Fibroblast of skin of back (primary cell): Measurements from ENCODE around the gene FRAT1.
"Not testable (repeated sequence)": the region's sequence is repeated elsewhere in the genome, so short reads cannot be mapped to it uniquely, and the experiment has no call there.

Experiments
- DNase-seq: peaks from one replicate; pipeline ENCODE4 v3.0.0-alpha.2; 2013

The FRAT1 gene

GRCh38 chr10:97335188-97335619 is 16.1 kb downstream of the FRAT1 start:
- DNase-seq, result no peak

- no peak for DNase-seq
Observed at GRCh38 chr10:97336006-97336405, 16.9 kb downstream of the FRAT1 start.

DNA sequence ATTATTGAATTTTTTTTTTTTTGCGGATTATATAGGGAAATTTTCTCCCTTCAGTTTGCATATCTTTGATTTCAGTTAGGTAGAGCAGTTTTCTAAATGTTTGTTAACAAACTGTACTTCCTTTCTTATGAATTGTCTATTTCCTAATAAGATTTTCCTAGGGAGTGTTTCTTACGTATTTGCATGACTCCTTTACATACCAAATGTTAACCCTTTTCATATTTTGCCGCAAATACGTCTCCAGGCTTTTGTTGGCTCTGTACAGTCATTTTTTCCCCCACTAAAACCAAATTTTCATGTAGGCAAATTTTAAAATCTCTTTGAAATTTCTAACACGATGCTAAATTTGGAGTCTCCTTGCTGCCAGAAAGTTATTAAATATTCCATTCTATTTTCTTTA is 17.4 kb downstream of the FRAT1 start:
- no peak for DNase-seq

DNA sequence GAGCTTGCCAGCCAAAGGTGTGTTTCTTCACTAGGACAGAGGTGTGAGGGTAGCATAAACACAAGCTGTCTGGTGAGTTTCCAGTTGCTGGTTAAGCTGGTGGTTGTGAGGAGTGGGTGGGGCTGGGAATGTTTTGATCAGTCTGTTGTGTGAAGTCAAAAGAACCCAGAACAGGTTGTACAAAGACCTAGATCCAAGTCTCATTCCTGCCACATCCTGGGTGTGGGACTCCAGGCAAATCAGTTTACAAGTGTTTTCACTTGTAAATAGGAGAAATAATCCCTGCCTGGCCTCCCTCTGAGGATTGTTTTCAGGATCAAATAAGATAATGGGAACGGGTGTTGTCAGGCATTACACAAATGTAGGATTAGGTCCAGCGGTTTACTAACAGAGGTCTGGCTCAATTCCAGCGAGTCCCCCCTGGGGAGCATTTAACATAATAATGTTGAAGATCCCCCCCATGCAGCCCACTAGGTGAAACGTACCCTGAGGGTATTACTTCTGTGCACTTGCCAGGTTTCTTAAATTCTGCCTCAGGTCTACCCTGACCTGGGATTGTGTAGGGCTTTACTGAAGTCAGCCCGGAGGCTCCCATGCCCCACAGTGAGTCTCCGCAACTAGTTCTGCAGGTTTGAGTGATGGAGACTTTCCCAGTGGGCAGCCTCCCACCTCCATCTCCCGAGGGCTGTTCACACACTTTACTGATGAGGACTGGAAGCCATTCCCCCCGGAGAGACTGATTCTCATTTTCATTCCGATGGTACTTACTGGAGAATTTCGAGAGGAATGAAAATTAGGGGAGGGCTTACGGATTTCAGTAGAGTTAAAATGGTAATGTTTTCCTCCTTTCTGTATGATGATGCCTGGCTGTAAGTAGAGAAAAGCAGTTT is 18.1 kb downstream of the FRAT1 start:
- DNase-seq, result no peak

GRCh38 chr10:97338041-97338440 is 19.0 kb downstream of the FRAT1 start:
- DNase-seq, result no peak

DNA sequence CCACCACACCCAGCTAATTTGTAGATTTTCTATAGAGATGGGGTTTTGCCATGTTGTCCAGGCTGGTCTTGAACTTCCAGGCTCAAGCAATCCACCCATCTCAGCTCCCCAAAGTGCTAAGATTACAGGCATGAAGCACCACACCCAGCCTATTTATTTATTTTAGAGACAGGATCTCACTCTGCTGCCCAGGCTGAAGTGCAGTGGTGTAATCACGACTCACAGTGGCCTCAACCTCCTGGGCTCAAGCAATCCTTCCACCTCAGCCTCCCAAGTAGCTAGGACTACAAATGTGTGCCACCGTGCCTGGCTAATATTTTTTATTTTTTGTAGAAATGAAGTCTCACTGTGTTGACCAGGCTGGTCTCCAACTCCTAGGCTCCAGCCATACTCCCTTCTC is 22.3 kb downstream of the FRAT1 start:
- DNase-seq, result no peak

- DNase-seq, result not testable (repeated sequence)
Observed at GRCh38 chr10:97343664-97344063, 24.6 kb downstream of the FRAT1 start.

- DNase-seq, result no peak
Observed at GRCh38 chr10:97347317-97347716, 28.2 kb downstream of the FRAT1 start.

DNA sequence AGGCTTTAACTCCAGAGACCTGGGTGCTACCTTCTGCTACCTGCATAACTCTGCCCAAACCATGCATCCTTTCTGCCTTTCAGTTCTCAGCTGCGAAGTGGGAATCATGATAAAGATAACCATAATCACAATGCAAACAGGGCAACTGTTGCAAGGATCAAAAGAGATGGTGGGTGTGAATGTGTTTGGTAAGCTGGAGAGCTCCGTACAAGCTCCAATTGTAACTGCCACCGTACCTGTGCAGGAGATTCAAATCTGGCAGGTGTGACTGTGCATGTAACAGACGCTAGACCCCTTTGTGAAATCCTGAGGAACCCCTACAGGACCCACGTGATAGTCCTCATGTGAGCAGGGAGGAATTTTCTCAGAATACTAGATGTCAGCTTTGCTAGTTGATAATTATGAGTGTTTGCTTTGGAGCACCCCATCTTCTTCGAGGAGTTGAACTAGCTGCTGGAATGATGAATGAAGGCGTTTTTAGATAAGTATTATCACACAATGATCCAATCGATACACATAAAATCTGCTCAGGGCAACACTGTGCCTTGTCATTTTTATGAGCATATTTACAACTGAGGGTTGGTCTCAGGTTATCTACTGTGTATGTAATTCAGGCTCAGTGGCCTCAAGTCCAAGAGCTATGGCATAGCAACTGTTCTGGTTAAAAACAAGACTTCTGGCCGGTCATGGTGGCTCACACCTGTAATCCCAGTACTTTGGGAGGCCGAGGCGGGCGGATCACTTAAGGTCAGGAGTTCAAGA is 30.9 kb downstream of the FRAT1 start:
- DNase-seq, result no peak

DNA sequence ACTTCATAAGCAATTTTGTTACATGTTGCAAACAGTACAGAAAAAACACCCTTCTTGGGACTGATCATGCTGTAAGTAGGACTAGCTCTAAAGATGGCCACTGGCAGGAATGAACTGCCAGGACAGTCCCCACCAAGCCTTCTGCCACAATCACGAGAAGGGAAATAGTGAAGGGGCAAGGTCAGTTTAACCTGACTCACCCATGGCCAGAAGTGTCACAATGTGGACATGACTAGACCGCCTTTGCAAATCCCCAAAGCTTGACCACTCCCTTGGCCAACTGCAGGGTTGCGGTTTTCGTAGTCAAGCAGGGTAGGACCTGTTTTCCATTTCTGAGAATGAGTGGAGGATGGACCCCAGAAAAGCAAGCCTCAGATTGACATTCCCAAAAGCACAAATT is 34.9 kb downstream of the FRAT1 start:
- no peak for DNase-seq

DNA sequence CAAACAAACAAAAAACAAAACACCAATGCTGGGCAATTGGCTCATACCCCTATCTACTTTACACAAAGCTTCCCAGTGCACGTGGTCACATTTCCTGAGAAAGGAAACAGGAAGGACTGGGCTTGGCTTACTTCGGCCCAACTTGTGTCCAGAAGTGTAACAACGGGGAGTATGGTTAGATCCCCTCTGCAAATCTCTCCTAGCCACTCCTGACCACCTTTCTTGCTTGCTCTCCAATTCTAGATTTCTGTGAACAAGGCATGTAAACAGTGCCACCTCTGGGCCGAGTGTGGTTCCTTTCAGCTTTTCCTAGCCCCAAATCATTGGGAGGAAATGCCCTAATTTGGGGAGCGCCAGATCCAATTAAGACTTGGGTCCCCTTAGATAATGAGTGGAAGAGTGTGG is 36.5 kb downstream of the FRAT1 start:
- no peak for DNase-seq

DNA sequence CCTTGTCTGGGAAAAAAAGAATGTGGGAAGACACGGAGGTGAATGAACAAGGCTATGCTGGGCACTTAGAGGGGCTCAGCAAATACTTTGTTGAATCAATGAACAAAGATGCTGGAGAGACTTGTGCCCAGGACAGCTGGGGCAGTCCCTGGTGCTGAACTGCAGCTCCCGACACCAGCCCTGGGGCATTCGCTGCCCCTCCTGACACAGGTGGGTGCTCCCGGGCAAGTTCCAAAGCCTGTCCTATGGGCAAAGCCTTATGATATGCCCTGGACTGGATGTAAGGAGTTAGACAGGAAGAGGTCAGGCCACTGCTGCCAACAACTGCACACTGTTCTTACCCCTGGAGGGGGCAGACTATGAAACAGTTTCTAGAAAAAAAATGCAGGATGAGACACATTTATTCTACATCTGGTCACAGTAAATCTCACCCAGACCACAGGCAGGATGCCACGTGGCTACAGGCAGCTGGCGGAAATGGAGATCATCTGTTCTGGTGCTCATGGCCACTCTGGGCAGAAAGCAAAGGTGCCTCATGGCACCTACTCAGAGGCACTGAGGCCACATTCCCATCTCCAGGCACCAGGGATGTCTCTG is 37.3 kb downstream of the FRAT1 start:
- no peak for DNase-seq

DNA sequence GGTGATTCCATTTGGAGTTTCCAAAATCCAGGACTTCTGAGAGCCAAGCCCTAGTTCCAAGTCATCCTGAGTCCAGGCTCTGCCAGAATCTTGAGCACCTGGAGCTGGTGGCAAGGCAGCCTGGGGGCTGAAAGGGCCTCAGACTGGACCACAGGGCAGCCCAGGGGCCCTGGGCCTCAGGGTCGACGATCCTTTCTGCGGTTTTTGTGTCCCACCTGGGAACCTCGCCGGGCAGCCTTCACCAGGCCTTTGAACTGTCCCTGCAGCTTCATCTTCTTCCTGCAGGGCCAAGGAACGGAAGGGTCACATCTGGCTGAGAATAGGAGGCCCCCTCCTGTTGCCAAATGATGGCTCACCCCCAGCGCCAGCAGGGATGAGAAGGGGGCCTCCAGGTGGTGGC is 37.8 kb downstream of the FRAT1 start:
- DNase-seq, result no peak

DNA sequence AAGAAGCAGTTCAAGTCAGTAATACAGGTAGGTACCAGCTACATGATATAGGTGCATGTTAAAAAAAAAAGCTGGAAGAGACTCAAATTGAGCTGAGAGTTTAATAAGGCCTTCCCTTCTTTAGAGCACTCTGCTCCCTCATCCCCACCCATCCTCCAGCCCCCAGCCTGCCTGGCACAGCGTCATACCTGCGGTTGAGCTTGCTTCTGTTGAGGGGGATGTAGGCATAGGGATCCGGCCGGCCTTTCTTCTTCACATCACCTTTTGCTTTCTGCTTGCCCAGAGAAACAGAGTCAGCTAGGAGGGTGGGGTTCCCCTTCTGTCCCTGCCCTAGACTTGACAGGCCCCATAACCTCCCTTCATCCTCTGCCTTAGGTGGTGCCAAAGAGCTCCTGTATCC is 39.3 kb downstream of the FRAT1 start:
- no peak for DNase-seq

DNA sequence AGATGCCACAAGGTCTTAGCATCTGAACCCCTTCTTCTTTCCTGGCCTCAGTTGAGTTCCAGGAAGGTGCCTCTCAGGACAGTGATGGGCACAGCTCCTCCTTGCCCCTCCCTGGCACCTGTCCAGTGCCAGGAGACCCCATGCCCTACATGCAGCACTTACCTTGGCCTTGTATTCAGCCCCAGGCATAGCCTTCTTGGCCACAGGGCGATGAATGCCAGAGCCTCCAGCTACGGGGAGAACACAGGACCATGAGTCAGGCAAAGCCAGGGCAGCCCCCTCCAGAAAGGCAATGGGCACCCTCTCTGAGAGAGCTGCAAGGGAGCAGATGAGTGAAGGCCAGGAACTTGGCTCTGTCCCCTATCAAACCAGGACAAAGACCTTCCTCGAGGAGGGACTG is 39.7 kb downstream of the FRAT1 start:
- no peak for DNase-seq

GRCh38 chr10:97360705-97361536 is 41.9 kb downstream of the FRAT1 start:
- DNase-seq, result no peak

GRCh38 chr10:97361537-97361901 is 42.4 kb downstream of the FRAT1 start:
- no peak for DNase-seq

DNA sequence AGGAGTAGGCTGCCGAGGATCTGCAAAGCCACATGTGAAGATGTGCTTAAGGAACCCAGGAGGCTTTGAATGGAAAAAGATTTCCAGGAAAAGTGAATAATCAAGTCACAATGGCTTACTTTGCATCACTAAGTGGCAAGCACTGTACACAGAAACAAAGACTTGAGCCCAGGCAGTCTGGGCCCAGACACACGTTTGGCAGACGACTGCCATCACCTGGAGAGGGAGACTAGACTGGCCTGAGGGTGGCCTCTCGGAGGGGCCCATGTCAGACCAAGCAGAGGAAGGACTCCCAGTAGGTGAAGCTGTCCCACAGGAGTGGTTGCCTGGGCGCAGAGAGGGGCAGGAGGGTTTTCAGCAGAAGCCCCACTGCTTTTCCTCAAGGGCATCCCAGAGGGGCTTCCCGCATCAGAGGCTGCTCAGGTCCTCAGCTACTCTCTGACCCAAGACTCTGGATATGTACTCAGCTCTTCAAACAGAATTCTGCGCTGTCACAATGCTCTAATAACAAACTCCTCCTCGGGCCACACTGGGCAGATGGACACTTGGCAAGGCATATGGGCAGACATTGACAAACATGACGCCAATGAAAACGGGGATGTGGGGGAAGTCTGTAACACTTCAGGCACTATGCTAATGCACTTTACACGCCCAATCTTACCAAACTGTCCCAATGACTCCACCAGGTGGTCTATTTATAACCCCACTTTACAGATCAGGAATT is 43.4 kb downstream of the FRAT1 start:
- no peak for DNase-seq

DNA sequence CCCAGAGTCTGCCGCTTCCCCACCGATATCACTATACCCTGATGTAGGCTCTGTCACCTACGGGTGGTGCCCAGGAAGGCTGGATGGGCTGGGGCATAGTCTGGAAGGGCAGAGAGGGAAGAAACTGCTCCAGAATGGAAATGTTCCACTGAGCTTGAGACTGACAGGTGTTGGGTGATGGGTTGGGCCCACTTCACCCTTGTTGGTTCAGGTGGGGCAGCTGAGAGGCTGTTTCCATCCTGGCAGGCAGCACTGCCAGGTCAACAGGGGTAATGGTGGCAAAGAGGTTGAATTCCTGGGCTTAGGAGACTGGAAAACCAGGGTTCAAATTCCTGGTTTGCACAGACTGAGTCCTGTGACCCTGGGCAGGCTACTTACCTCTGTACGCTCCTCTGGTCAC is 44.0 kb downstream of the FRAT1 start:
- DNase-seq, result no peak

DNA sequence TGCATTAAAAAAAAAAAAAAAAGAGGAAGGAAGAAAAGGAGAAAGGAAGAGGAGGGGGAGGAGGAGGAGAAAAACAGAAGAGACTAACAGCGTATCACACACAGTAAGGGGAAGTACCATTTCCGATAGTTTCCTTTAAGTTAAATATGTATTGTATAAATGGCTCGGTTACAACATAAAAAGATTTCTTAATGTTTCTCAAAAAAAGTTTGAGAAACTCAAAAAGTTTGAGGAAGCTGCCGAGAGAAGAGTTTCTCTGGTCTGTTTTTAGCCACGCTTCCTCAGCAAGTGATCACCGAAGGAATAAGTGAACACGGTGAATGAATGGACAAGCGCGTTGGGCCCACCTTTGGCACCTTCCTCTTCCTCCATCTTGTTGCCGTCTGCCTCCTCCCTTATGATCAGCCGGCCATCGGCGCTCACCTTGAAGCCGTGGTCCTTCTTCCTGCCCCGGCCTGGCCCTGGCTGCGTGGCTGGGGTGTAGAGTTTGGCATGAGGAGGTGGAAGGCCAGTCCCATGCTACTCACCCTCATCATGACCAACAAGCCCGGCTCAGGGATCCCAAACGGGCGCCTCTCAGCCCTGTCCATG is 46.8 kb downstream of the FRAT1 start:
- DNase-seq, result no peak

- DNase-seq, result no peak
Observed at GRCh38 chr10:97366572-97366971, 47.5 kb downstream of the FRAT1 start.
